ENCODE measurements around the gene MIF. TPM values are rescaled to one million over a fixed set of nuclear protein-coding genes. Genes with fewer than 3 reads are reported as not detected.

MIF gene
- total RNA-seq, 1 experiment from 2014 or later: 957 TPM

DNA sequence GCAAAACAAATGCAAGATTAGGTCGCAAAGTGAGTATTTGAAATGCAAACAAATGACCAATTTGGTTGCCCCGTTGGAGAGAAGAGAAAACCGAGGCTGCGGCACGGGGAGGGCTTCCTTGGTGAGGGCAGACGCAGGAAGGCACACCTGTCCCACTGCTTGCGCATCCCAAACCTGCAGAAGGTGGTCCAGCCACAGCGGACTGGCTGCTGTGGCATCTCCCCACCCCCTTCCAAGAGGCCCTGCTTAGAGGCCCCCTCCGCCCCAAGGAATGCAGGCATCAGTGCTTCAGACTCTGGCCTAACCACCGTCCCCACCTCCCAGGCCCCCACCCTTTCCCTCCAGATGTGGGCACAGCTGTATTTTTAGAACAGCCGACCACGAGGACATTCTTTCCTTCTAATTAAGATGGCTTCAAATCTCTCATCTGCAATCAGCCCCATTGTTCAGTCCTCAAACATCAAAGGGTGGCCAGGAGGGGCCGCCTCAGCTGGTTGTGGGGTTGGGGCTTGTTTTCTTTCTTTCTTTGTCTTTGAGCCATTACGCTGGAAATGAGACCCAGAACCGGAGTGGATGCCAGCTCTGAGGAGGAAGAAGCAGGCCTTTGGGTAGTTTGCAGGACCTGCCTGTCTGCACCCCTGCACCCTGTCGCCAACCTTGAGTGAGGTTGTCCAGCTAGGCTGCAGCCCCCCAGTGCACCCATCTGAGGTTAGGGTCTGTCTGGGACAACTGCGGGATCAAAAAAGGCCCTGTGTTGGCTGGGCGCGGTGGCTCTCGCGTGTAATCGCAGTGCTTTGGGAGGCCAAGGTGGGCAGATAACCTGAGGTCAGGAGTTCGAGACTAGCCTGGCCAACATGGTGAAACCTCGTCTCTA, 46.0 kb upstream of the MIF start:
- H3K4me2 ChIP-seq (ENCODE audit: low read length): no peak overlapping the region
- no peaks in the 10 kb centered on the region for H3K79me2 ChIP-seq (ENCODE audit: low read length)
- no peaks in the 10 kb centered on the region for H3K9me3 ChIP-seq (ENCODE audit: low read length)
- POLR2A ChIA-PET (ENCODE audit: unreplicated experiment): no interaction called here
- no peaks in the 10 kb centered on the region for H3K4me1 ChIP-seq (ENCODE audit: insufficient read depth, low read length)
- no peak overlapping the region for H2AFZ ChIP-seq (ENCODE audit: low read length)
- no peak for TF ChIP-seq EZH2phosphoT487 (IDR thresholded peaks at IDR 0.05; ENCODE audit: borderline replicate concordance, low read length)
- TF ChIP-seq EZH2 (IDR thresholded peaks at IDR 0.05; ENCODE audit: low read length, unreplicated experiment): no peak
- TF ChIP-seq CTCF (conservative IDR thresholded peaks at IDR 0.05; ENCODE audit: low read depth, low read length): no peak
- CTCF ChIA-PET: no interaction called here
- no peaks in the 10 kb centered on the region for H3K27me3 ChIP-seq (ENCODE audit: low read length)
- H3K4me3 ChIP-seq (ENCODE audit: low read length): no peak overlapping the region
- H3F3A ChIP-seq (ENCODE audit: low read length, unreplicated experiment): no peaks in the 10 kb centered on the region
- ATAC-seq: no peak
- H3K36me3 ChIP-seq (ENCODE audit: low read depth, low read length): no peaks in the 10 kb centered on the region
- no peak overlapping the region for H3K9ac ChIP-seq (ENCODE audit: low read length)
- DNase-seq: no peak
- H3K9me2 ChIP-seq (replicated peaks; ENCODE audit: low read length): no peaks in the 10 kb centered on the region
- intact Hi-C loops (cut with micrococcal nuclease): loop anchor here (5.0 kb wide), 2 partner anchors 81 to 306 kb away; partner anchors contain the start of gene CHCHD10
- H3K27ac ChIP-seq (ENCODE audit: low read length): no peak overlapping the region
- no TSS peak for BruUV-seq (replicated peaks)
- no peaks in the 10 kb centered on the region for H4K20me1 ChIP-seq (ENCODE audit: low read length)

DNA sequence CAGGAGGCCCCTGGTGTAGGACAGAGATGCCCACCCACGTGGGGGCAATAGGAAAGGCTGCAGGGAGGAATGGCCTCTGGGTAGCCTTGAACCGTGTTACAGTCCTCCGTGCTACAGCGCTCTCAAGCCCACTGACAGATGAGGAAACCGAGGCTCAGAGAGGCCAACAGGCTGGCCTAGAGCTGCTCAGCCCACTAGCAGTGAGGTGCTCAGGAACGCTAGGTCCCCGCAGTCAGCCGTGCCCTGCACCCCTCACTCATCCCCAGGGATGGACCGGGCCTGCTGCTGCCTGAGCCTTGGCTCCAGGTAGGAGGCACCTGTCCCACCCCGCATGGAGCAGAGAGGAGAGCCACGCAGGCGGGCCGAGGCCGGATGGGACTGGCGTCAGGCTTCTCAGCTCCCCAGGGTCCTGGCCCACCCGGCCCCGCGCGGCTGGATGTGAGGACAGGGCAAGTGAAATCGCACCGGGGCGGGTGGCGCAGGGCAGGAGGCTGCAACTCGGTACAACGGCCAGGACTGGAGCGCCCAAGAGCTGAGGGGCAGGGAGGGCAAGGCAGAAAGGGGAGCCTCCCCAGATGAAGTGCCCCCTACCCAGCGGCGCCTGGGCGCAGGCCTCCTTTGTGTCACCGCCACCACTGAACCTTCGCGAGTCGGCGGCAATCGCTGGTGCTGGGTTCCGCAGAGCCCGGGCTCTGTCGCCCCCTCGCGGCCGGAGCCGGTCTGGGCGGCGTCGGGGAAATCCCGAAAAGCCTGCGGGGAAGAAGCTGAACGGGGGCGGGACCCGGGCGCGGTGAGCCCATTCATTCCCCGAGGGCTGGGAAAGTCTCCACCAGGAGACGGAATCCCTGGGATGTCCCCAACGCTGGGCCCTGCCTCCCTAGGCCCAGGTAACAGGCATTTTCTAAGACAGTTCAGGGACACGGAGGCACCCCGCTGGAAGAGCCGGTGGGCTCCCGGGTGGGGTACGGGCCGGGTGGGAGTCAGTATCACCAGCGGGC, 44.9 kb upstream of the MIF start:
- Histone ChIP-seq H3F3A (ENCODE audit: low read length, unreplicated experiment) (no peaks in the 10 kb centered on the region), H3K79me2 (ENCODE audit: low read length) (no peaks in the 10 kb centered on the region), H3K4me2 (ENCODE audit: low read length) (peak overlapping the region; percentile 72), H4K20me1 (ENCODE audit: low read length) (no peaks in the 10 kb centered on the region), H2AFZ (ENCODE audit: low read length) (peak overlapping the region; percentile 87), H3K9me2 (replicated peaks; ENCODE audit: low read length) (no peaks in the 10 kb centered on the region), H3K9me3 (ENCODE audit: low read length) (no peaks in the 10 kb centered on the region), H3K4me1 (ENCODE audit: insufficient read depth, low read length) (no peaks in the 10 kb centered on the region), H3K36me3 (ENCODE audit: low read depth, low read length) (no peaks in the 10 kb centered on the region), H3K9ac (ENCODE audit: low read length) (no peak overlapping the region), H3K4me3 (ENCODE audit: low read length) (no peak overlapping the region; the same call in 1 of the 2 replicates), H3K27me3 (ENCODE audit: low read length) (no peaks in the 10 kb centered on the region), H3K27ac (ENCODE audit: low read length) (no peak overlapping the region)
- peak; percentile 79 for DNase-seq
- intact Hi-C loops (cut with micrococcal nuclease): loop anchor here (5.0 kb wide), 2 partner anchors 82 to 307 kb away; partner anchors contain the start of gene CHCHD10
- no peak for TF ChIP-seq EZH2phosphoT487 (IDR thresholded peaks at IDR 0.05; ENCODE audit: borderline replicate concordance, low read length)
- no peak for TF ChIP-seq EZH2 (IDR thresholded peaks at IDR 0.05; ENCODE audit: low read length, unreplicated experiment)
- TF ChIP-seq CTCF (conservative IDR thresholded peaks at IDR 0.05; ENCODE audit: low read depth, low read length): peak; percentile 83
- peak; percentile 93 for ATAC-seq
- ChIA-PET POLR2A (ENCODE audit: unreplicated experiment) (no interaction called here), CTCF (interaction anchor here (0.6 to 1.0 kb wide), 8 partner anchors 9 to 257 kb away, joined by 3 to 6 read pairs (median 4); partner anchors contain the start of genes CHCHD10, SMARCB1 and ZNF70)
- no TSS peak for BruUV-seq (replicated peaks)

Measured in PC-3 (cell line).